Stomach (tissue), 9 donors: ENCODE data around the gene NFATC1. TPM values are rescaled to one million over a fixed set of nuclear protein-coding genes. Genes with fewer than 3 reads are reported as not detected.

ENCODE experiments used
- DNase-seq, 2 donors: peaks; one replicate each; pipeline versions ENCODE4 v3.0.0 to v3.0.0-alpha.2; 2013 to 2019
- H3K27ac ChIP-seq, 5 donors: fragments of 200-600 bp in 4 of 5; sonication (generic) in 4 of 5; one replicate each; pipeline ENCODE4 v1.5.1; 2013 to 2019; ENCODE audit warnings: mild to moderate bottlenecking in 1 of 5, moderate library complexity in 1 of 5
- H3K27me3 ChIP-seq, 3 donors: fragments of 200-600 bp; sonication (generic); one replicate each; pipeline ENCODE4 v1.5.1; 2017 to 2019; ENCODE audit warnings: mixed run types in 1 of 3
- H3K36me3 ChIP-seq, 4 donors: fragments of 200-600 bp; sonication (generic); 1 replicate in 3 of 4; 2 replicates in 1 of 4; pipeline ENCODE4 v1.5.1; 2016 to 2019
- H3K4me1 ChIP-seq, 4 donors: fragments of 200-600 bp; sonication (generic); one replicate each; pipeline ENCODE4 v1.5.1; 2016 to 2019
- H3K4me3 ChIP-seq, 4 donors: fragments of 200-600 bp; sonication (generic) in 3 of 4; one replicate each; pipeline ENCODE4 v1.5.1; 2016 to 2019; ENCODE audit warnings: mild to moderate bottlenecking in 1 of 4
- H3K9me3 ChIP-seq, 4 donors: fragments of 200-600 bp; sonication (generic); one replicate each; pipeline ENCODE4 v1.5.1; 2016 to 2019
- EP300 ChIP-seq: sonication (generic); formaldehyde crosslinking; IDR thresholded peaks from one replicate; pipeline ENCODE4 v1.6.1; 2017; ENCODE audit warnings: antibody characterized with exemption
- POLR2A ChIP-seq, 4 donors: fragments of 450-650 bp; IDR thresholded peaks; one replicate each; pipeline ENCODE4 v1.6.1; 2016; ENCODE audit warnings: antibody characterized with exemption in 4 of 4, control low read depth in 2 of 4, mild to moderate bottlenecking in 1 of 4, moderate library complexity in 1 of 4
- POLR2AphosphoS5 ChIP-seq, 3 donors: sonication (generic); formaldehyde crosslinking; IDR thresholded peaks; one replicate each; pipeline ENCODE4 v1.6.1; 2016; ENCODE audit warnings: antibody characterized with exemption in 3 of 3
- WGBS, 5 donors: extraction: QIAGEN DNeasy Blood & Tissue Kit in 3 of 5; methylation state at CpG; one replicate each; pipeline versions ENCODE4 v1.1.5 to v1.1.7; 2013 to 2018; 5-methylcytosine and 5-hydroxymethylcytosine counted together
- intact Hi-C: fragments of 100-400 bp; cut with DNase I; formaldehyde crosslinking; loops from one replicate; pipeline ENCODE4 v1.15.1; 2023; ENCODE audit warnings: low total_unique reads
- polyA plus RNA-seq, 3 donors: library from polyadenylated mRNA; stranded (reverse); fragments of 200-250 nt; gene quantifications; one replicate each; pipeline ENCODE4 v1.2.3, GENCODE V29; 2013
- total RNA-seq, 5 donors: library from RNA; depleted of rRNA; stranded (reverse); fragments of >200 nt; gene quantifications; one replicate each; pipeline versions ENCODE4 v1.1.0 to v1.2.3, GENCODE V29; 2014 to 2016
- TF ChIP-seq, protein P1 (sequence below), 7 experiments: fragments of 450-650 bp in 4 of 7; fragments of 200-600 bp in 3 of 7; sonication (generic) in 3 of 7; IDR thresholded peaks; one replicate each; pipeline ENCODE4 v1.5.1; 2016 to 2019; ENCODE audit warnings: antibody characterized with exemption in 7 of 7, control low read depth in 2 of 7, mild to moderate bottlenecking in 1 of 7
- donor health status: healthy with polysubstance abuse.
- donor health status: Bipolar disorder and iron deficiency.
- donor health status: healthy.

NFATC1 gene
- total and polyA plus RNA-seq, 8 donors: 2.6 to 14.0 (median 6.1) TPM

DNA sequence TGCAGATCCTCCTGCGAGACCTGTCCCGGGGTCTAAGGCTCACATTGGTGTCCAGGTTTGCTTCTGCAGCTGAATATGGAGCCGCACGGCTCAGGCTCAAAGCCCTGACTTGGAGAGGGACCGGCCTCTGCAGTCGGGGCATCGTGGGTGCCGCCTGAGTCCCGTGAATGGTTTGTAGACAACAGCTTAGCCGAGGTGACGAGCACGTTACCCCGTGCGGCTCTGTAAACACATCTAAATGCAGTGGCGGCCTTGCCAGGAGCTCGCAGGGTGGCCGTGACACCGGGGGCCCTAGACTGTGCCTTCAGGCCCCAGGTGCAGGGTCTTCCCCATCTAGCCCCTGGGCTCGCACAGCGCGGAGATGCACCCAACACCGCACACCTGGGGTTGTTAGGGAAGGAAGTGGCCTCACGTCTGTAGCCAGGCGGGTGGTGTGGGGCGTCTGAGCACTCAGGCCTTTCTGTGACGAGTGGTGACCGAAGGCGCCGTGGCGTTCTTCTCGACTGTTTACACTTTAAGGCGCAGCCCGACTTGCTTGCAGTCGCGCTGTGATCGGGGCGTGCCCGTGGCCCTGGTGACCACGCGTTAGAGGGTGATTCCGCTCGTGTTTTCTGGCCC lies 91.6 kb downstream of the NFATC1 start:
- Histone ChIP-seq H3K27ac (no peak overlapping the region), H3K27me3 (no peaks in the 10 kb centered on the region), H3K9me3 (no peaks in the 10 kb centered on the region), H3K36me3 (peaks cover 14 to 36% (median 34%) of the 10 kb centered on the region in 4 donors), H3K4me3 (no peak overlapping the region), H3K4me1 (peaks cover 0 to 12% (median 8%) of the 10 kb centered on the region in 4 donors)
- TF ChIP-seq, protein P1, sequence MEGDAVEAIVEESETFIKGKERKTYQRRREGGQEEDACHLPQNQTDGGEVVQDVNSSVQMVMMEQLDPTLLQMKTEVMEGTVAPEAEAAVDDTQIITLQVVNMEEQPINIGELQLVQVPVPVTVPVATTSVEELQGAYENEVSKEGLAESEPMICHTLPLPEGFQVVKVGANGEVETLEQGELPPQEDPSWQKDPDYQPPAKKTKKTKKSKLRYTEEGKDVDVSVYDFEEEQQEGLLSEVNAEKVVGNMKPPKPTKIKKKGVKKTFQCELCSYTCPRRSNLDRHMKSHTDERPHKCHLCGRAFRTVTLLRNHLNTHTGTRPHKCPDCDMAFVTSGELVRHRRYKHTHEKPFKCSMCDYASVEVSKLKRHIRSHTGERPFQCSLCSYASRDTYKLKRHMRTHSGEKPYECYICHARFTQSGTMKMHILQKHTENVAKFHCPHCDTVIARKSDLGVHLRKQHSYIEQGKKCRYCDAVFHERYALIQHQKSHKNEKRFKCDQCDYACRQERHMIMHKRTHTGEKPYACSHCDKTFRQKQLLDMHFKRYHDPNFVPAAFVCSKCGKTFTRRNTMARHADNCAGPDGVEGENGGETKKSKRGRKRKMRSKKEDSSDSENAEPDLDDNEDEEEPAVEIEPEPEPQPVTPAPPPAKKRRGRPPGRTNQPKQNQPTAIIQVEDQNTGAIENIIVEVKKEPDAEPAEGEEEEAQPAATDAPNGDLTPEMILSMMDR (IDR thresholded peaks at IDR 0.05): no peak
- WGBS, 5 donors: 95 to 99% (median 96%) methylated on average over 39 to 42 of the region's 42 CpGs
- intact Hi-C loops: no loop called here
- DNase-seq: no peak

DNA sequence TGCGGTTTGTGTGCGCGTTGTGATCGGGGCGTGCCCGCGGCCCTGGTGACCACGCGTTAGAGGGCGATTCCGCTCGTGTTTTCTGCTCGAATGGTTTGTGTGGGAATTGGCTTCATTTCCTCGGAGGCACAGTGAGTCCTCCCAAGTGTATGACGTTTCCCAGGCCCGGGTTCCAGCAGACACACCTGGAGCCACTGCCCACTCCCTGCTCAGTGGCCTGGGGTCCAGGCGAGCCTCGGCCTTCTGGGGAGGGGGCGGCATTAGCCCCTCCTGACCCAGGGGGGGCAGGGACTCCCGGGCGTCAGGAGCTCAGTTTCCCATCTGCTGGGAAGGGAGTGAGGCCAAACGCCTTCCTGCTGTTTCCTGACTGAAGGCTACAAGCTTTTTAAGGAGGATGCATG lies 92.1 kb downstream of the NFATC1 start:
- H3K9me3 ChIP-seq: no peaks in the 10 kb centered on the region
- DNase-seq: no peak
- H3K27ac ChIP-seq: no peak overlapping the region
- H3K4me3 ChIP-seq: no peak overlapping the region
- peaks cover 0 to 12% (median 8%) of the 10 kb centered on the region in 4 donors for H3K4me1 ChIP-seq
- H3K27me3 ChIP-seq: no peaks in the 10 kb centered on the region
- TF ChIP-seq, protein P1 (IDR thresholded peaks at IDR 0.05): no peak
- TF ChIP-seq EP300 (no peak), POLR2AphosphoS5 (IDR thresholded peaks at IDR 0.05) (no peak), POLR2A (IDR thresholded peaks at IDR 0.05) (no peak)
- 85 to 90% (median 86%) methylated on average over 22 of the region's 22 CpGs for WGBS, 5 donors
- peaks cover 14 to 36% (median 34%) of the 10 kb centered on the region in 4 donors for H3K36me3 ChIP-seq
- intact Hi-C loops: no loop called here

DNA sequence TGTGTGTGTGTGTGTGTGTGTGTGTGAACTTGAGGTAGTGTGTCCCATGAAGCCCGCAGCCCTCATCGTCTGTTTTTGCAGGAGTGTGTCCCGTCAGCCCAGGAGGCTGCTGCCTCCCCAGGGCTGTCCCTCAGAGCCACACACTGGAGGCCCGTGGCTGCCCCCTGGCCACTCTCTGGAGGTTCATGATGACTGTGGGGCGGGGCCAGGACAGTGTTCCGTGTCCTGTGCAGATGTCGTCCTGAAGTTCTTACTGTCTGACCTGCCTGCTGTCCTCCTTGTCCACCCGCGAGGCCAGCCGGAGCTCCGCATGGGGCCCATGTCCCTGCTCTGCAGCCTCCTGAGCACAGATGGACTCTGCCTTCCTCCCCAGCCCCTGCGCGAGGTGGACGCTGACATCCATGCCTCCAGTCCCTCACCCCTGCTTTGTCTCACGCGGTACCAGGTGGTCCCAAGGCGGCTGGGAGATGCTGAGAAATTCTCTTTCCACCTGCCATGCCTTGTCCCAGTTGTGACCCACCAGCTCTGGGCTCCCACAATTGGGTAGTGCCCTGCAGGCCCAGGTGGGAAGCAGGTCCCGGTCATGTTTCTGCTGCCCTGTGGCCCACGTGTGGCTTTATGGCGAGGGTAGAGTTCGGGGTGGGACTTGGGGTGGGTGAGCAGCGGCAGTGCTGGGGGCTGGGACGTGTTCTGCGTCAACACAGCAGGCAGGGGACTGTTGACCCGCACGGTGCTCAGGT lies 92.8 kb downstream of the NFATC1 start:
- no peaks in the 10 kb centered on the region for H3K9me3 ChIP-seq
- WGBS, 5 donors: 81 to 93% (median 88%) methylated on average over 7 to 26 of the region's 26 CpGs
- no peak for DNase-seq
- H3K4me3 ChIP-seq: no peak overlapping the region
- no peaks in the 10 kb centered on the region for H3K27me3 ChIP-seq
- H3K36me3 ChIP-seq: peaks cover 14 to 40% (median 37%) of the 10 kb centered on the region in 4 donors
- H3K27ac ChIP-seq: no peak overlapping the region
- intact Hi-C loops: no loop called here
- no peak for TF ChIP-seq EP300
- no peak for TF ChIP-seq POLR2A (IDR thresholded peaks at IDR 0.05)
- no peak for TF ChIP-seq POLR2AphosphoS5 (IDR thresholded peaks at IDR 0.05)
- TF ChIP-seq, protein P1 (IDR thresholded peaks at IDR 0.05): no peak
- peaks cover 0 to 12% (median 8%) of the 10 kb centered on the region in 4 donors for H3K4me1 ChIP-seq

DNA sequence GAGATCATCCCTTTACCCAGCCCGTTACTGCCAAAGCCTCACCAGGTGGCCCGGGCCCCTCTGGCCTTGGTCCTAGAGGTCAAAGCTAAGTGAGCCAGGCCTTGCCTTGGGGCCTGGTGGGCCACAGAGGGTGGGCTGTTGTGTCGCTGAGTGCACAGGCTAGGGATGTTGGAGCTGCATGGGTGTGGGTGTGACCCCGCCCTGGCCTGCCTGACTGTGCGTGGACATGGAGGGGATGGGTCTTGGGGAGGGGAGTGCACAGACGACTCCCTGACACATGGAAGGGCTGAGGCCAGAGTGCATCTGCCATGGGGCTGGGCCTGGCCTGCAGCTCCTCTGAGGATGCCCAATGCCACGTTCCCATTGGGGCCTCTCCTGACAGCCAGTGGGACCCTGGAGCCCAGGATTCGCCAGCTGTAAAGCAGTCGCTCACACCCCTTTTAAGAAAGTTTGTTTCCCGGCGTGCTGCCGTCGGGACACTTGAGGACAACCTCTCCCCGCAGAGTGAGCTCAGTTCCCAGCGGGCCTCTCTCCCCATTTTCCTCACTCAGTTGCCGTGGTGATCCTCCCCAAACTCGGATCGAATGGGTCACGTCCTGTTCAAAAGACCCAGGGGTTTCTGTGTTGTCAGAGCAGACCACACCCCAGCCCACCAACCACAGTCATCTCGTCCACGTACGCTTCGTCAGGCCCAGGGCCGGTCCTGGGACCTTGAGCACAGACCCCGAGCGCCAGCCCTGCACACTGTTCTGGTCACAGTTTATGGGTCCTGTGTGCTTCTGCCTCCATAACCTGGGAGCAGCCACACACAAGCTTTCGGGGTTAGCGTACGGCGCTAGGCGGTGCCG lies 93.5 kb downstream of the NFATC1 start:
- Histone ChIP-seq H3K9me3 (no peaks in the 10 kb centered on the region), H3K27ac (no peak overlapping the region), H3K4me3 (no peak overlapping the region), H3K4me1 (peaks cover 0 to 12% (median 8%) of the 10 kb centered on the region in 4 donors), H3K36me3 (peaks cover 14 to 47% (median 43%) of the 10 kb centered on the region in 4 donors), H3K27me3 (no peaks in the 10 kb centered on the region)
- intact Hi-C loops: no loop called here
- DNase-seq: no peak
- no peak for TF ChIP-seq EP300
- TF ChIP-seq, protein P1 (IDR thresholded peaks at IDR 0.05): no peak
- no peak for TF ChIP-seq POLR2A (IDR thresholded peaks at IDR 0.05)
- no peak for TF ChIP-seq POLR2AphosphoS5 (IDR thresholded peaks at IDR 0.05)
- WGBS, 5 donors: 91 to 96% (median 94%) methylated on average over 24 to 32 of the region's 32 CpGs
